ENCODE results near the gene KRT33B. TPM values are rescaled to one million over a fixed set of nuclear protein-coding genes. Genes with fewer than 3 reads are reported as not detected.
A peak's percentile ranks its signal among the peaks of the same experiment; 100 is the strongest.

KRT33B gene
- total and polyA plus RNA-seq, 2 donors (not counting 1 experiment from before 2014, with no cell fraction given), result not detected

GRCh38 chr17:41392278-41392677 is 22.7 kb upstream of the KRT33B start:
- no peak overlapping the region for H3K9ac ChIP-seq (ENCODE audit: insufficient read depth, low read length)
- H2AFZ ChIP-seq (ENCODE audit: low read length), result no peak overlapping the region
- no peaks in the 10 kb centered on the region for H3K9me3 ChIP-seq (ENCODE audit: control insufficient read depth, insufficient read depth, low read depth, low read length)
- H3K4me1 ChIP-seq (ENCODE audit: control insufficient read depth, extremely low read depth, insufficient read depth, low read length), result no peaks in the 10 kb centered on the region
- H3K4me2 ChIP-seq (ENCODE audit: extremely low read depth, insufficient read depth, low read length), result no peak overlapping the region
- TF ChIP-seq CTCF (conservative IDR thresholded peaks at IDR 0.05 in 1 of 2, IDR thresholded peaks at IDR 0.05 in 1 of 2; ENCODE audit: low read depth in 1 of 2, low read length in 2 of 2) (no peak), EZH2 (IDR thresholded peaks at IDR 0.05; ENCODE audit: low read length, missing control alignments) (no peak)
- no peaks in the 10 kb centered on the region for H3K79me2 ChIP-seq (ENCODE audit: control insufficient read depth, insufficient read depth, low read length)
- no peak overlapping the region for H3K4me3 ChIP-seq (replicated peaks in 1 of 4; ENCODE audit: control extremely low read depth in 1 of 4, insufficient read depth in 1 of 4, low read depth in 3 of 4, low read length in 4 of 4)
- H3K27ac ChIP-seq (ENCODE audit: insufficient read depth, low read length), result no peak overlapping the region
- H4K20me1 ChIP-seq (ENCODE audit: control insufficient read depth, extremely low read depth, insufficient read depth, low read length), result no peaks in the 10 kb centered on the region
- peak; percentile 31 to 55 for DNase-seq (ENCODE audit: low read depth in 2 of 2)
- peaks cover 2% of the 10 kb centered on the region for H3K27me3 ChIP-seq (ENCODE audit: control insufficient read depth, insufficient read depth, low read length)
- no peaks in the 10 kb centered on the region for H3K36me3 ChIP-seq (ENCODE audit: control insufficient read depth, insufficient read depth, low read length)

GRCh38 chr17:41391535-41391934 is 21.9 kb upstream of the KRT33B start:
- Histone ChIP-seq H3K9me3 (ENCODE audit: control insufficient read depth, insufficient read depth, low read depth, low read length) (no peaks in the 10 kb centered on the region), H4K20me1 (ENCODE audit: control insufficient read depth, extremely low read depth, insufficient read depth, low read length) (no peaks in the 10 kb centered on the region), H3K4me3 (replicated peaks in 1 of 4; ENCODE audit: control extremely low read depth in 1 of 4, insufficient read depth in 1 of 4, low read depth in 3 of 4, low read length in 4 of 4) (no peak overlapping the region), H3K4me1 (ENCODE audit: control insufficient read depth, extremely low read depth, insufficient read depth, low read length) (no peaks in the 10 kb centered on the region), H3K9ac (ENCODE audit: insufficient read depth, low read length) (no peak overlapping the region), H3K27me3 (ENCODE audit: control insufficient read depth, insufficient read depth, low read length) (peaks cover 2% of the 10 kb centered on the region), H3K79me2 (ENCODE audit: control insufficient read depth, insufficient read depth, low read length) (no peaks in the 10 kb centered on the region), H2AFZ (ENCODE audit: low read length) (no peak overlapping the region), H3K4me2 (ENCODE audit: extremely low read depth, insufficient read depth, low read length) (no peak overlapping the region), H3K36me3 (ENCODE audit: control insufficient read depth, insufficient read depth, low read length) (no peaks in the 10 kb centered on the region), H3K27ac (ENCODE audit: insufficient read depth, low read length) (no peak overlapping the region)
- TF ChIP-seq EZH2 (IDR thresholded peaks at IDR 0.05; ENCODE audit: low read length, missing control alignments) (no peak), CTCF (conservative IDR thresholded peaks at IDR 0.05 in 1 of 2, IDR thresholded peaks at IDR 0.05 in 1 of 2; ENCODE audit: low read depth in 1 of 2, low read length in 2 of 2) (no peak)
- no peak for DNase-seq (ENCODE audit: low read depth in 2 of 2)

- H3K79me2 ChIP-seq (ENCODE audit: control insufficient read depth, insufficient read depth, low read length), result no peaks in the 10 kb centered on the region
- no peak overlapping the region for H3K27ac ChIP-seq (ENCODE audit: insufficient read depth, low read length)
- peaks cover 2% of the 10 kb centered on the region for H3K27me3 ChIP-seq (ENCODE audit: control insufficient read depth, insufficient read depth, low read length)
- no peaks in the 10 kb centered on the region for H3K4me1 ChIP-seq (ENCODE audit: control insufficient read depth, extremely low read depth, insufficient read depth, low read length)
- no peaks in the 10 kb centered on the region for H3K36me3 ChIP-seq (ENCODE audit: control insufficient read depth, insufficient read depth, low read length)
- TF ChIP-seq CTCF (conservative IDR thresholded peaks at IDR 0.05 in 1 of 2, IDR thresholded peaks at IDR 0.05 in 1 of 2; ENCODE audit: low read depth in 1 of 2, low read length in 2 of 2) (no peak), EZH2 (IDR thresholded peaks at IDR 0.05; ENCODE audit: low read length, missing control alignments) (no peak)
- H3K4me2 ChIP-seq (ENCODE audit: extremely low read depth, insufficient read depth, low read length), result no peak overlapping the region
- H2AFZ ChIP-seq (ENCODE audit: low read length), result no peak overlapping the region
- no peak for DNase-seq (ENCODE audit: low read depth in 2 of 2)
- H4K20me1 ChIP-seq (ENCODE audit: control insufficient read depth, extremely low read depth, insufficient read depth, low read length), result no peaks in the 10 kb centered on the region
- no peak overlapping the region for H3K9ac ChIP-seq (ENCODE audit: insufficient read depth, low read length)
- no peak overlapping the region for H3K4me3 ChIP-seq (replicated peaks in 1 of 4; ENCODE audit: control extremely low read depth in 1 of 4, insufficient read depth in 1 of 4, low read depth in 3 of 4, low read length in 4 of 4)
- H3K9me3 ChIP-seq (ENCODE audit: control insufficient read depth, insufficient read depth, low read depth, low read length), result no peaks in the 10 kb centered on the region
These were observed 20.9 kb upstream of the KRT33B start for GRCh38 chr17:41390411-41390938.
